ENCODE measurements around the gene C1orf105. TPM values are rescaled to one million over a fixed set of nuclear protein-coding genes. Genes with fewer than 3 reads are reported as not detected.

The C1orf105 gene
- total RNA-seq, 4 donors from 2014 or later: not detected

- DNase-seq: no peak
- no peaks in the 10 kb centered on the region for H3K4me1 ChIP-seq
- H3K27me3 ChIP-seq: no peaks in the 10 kb centered on the region
- H3K4me3 ChIP-seq (replicated peaks in 1 of 3): no peak overlapping the region
- intact Hi-C loops (cut with DNase I): no loop called here
- no peaks in the 10 kb centered on the region for H3K36me3 ChIP-seq
- no peak for TF ChIP-seq POLR2A (IDR thresholded peaks at IDR 0.05)
- no peak overlapping the region for H3K27ac ChIP-seq
- WGBS, 2 donors: 94 to 97% methylated on average over 1 of the region's 1 CpG
- H3K9me3 ChIP-seq: no peaks in the 10 kb centered on the region
These were observed 37.1 kb downstream of the C1orf105 start for GRCh38 chr1:172457479-172458130.

- Histone ChIP-seq H3K36me3 (no peaks in the 10 kb centered on the region), H3K4me1 (no peaks in the 10 kb centered on the region), H3K27me3 (no peaks in the 10 kb centered on the region), H3K4me3 (replicated peaks in 1 of 3) (no peak overlapping the region), H3K9me3 (no peaks in the 10 kb centered on the region), H3K27ac (no peak overlapping the region)
- intact Hi-C loops (cut with DNase I): no loop called here
- no peak for DNase-seq
- 94 to 96% methylated on average over 1 of the region's 1 CpG for WGBS, 2 donors
- no peak for TF ChIP-seq CTCF (IDR thresholded peaks at IDR 0.05)
- no peak for TF ChIP-seq POLR2A (IDR thresholded peaks at IDR 0.05)
These were observed 39.7 kb downstream of the C1orf105 start for GRCh38 chr1:172460177-172460576.

GRCh38 chr1:172460887-172461315 lies 40.4 kb downstream of the C1orf105 start:
- 73 to 76% methylated on average over 1 of the region's 1 CpG for WGBS, 2 donors

GRCh38 chr1:172465617-172466016 lies 45.1 kb downstream of the C1orf105 start:
- 87 to 97% methylated on average over 1 of the region's 1 CpG for WGBS, 2 donors
- intact Hi-C loops (cut with DNase I): no loop called here
- Histone ChIP-seq H3K9me3 (no peaks in the 10 kb centered on the region), H3K36me3 (no peaks in the 10 kb centered on the region), H3K4me1 (no peaks in the 10 kb centered on the region), H3K27ac (no peak overlapping the region), H3K27me3 (no peaks in the 10 kb centered on the region), H3K4me3 (replicated peaks in 1 of 3) (no peak overlapping the region)
- DNase-seq: no peak
- no peak for TF ChIP-seq CTCF (IDR thresholded peaks at IDR 0.05)
- no peak for TF ChIP-seq POLR2A (IDR thresholded peaks at IDR 0.05)

More at GRCh38 chr1:172460887-172461315, 40.4 kb downstream of the C1orf105 start:
- TF ChIP-seq POLR2A (IDR thresholded peaks at IDR 0.05) (no peak), CTCF (IDR thresholded peaks at IDR 0.05) (no peak)
- intact Hi-C loops (cut with DNase I): no loop called here
- Histone ChIP-seq H3K27me3 (no peaks in the 10 kb centered on the region), H3K4me3 (replicated peaks in 1 of 3) (no peak overlapping the region), H3K36me3 (no peaks in the 10 kb centered on the region), H3K27ac (no peak overlapping the region), H3K4me1 (no peaks in the 10 kb centered on the region), H3K9me3 (no peaks in the 10 kb centered on the region)
- no peak for DNase-seq

GRCh38 chr1:172466795-172467407 lies 46.4 kb downstream of the C1orf105 start:
- DNase-seq: no peak
- Histone ChIP-seq H3K27ac (no peak overlapping the region), H3K9me3 (no peaks in the 10 kb centered on the region), H3K27me3 (no peaks in the 10 kb centered on the region), H3K4me1 (no peaks in the 10 kb centered on the region), H3K4me3 (replicated peaks in 1 of 3) (no peak overlapping the region), H3K36me3 (no peaks in the 10 kb centered on the region)
- 71 to 78% methylated on average over 3 of the region's 3 CpGs for WGBS, 2 donors
- TF ChIP-seq CTCF (IDR thresholded peaks at IDR 0.05): no peak
- no peak for TF ChIP-seq POLR2A (IDR thresholded peaks at IDR 0.05)
- intact Hi-C loops (cut with DNase I): no loop called here
